ENCODE results near the gene TMEM87B. TPM values are rescaled to one million over a fixed set of nuclear protein-coding genes. Genes with fewer than 3 reads are reported as not detected.

TMEM87B gene
- total RNA-seq, 4 donors from 2014 or later: 12.5 to 25.4 (median 22.8) TPM

GRCh38 chr2:112140899-112141625 is 86.0 kb downstream of the TMEM87B start:
- Histone ChIP-seq H3K27ac (no peak overlapping the region), H3K27me3 (no peaks in the 10 kb centered on the region), H3K4me1 (peaks cover 0 to 19% (median 5%) of the 10 kb centered on the region in 3 donors), H3K9me3 (no peaks in the 10 kb centered on the region), H3K4me3 (no peak overlapping the region), H3K36me3 (no peaks in the 10 kb centered on the region)
- WGBS, 2 donors (ENCODE audit: low coverage in 1 of 2): 60% methylated on average over 3 of the region's 20 CpGs
- no peak for ATAC-seq
- TF ChIP-seq EP300 (IDR thresholded peaks at IDR 0.05) (no peak), POLR2A (IDR thresholded peaks at IDR 0.05) (no peak), CTCF (IDR thresholded peaks at IDR 0.05) (no peak), POLR2AphosphoS5 (IDR thresholded peaks at IDR 0.05) (no peak)

GRCh38 chr2:112141626-112142007 is 86.5 kb downstream of the TMEM87B start:
- no peaks in the 10 kb centered on the region for H3K27me3 ChIP-seq
- TF ChIP-seq POLR2AphosphoS5 (IDR thresholded peaks at IDR 0.05) (no peak), POLR2A (IDR thresholded peaks at IDR 0.05) (no peak), EP300 (IDR thresholded peaks at IDR 0.05) (no peak), CTCF (IDR thresholded peaks at IDR 0.05) (no peak)
- ATAC-seq: no peak
- WGBS, 2 donors (ENCODE audit: low coverage in 1 of 2): 74 to 87% methylated on average over 3 of the region's 7 CpGs
- no peaks in the 10 kb centered on the region for H3K9me3 ChIP-seq
- H3K36me3 ChIP-seq: no peaks in the 10 kb centered on the region
- H3K4me1 ChIP-seq: peaks cover 0 to 19% (median 5%) of the 10 kb centered on the region in 3 donors
- no peak overlapping the region for H3K4me3 ChIP-seq
- no peak overlapping the region for H3K27ac ChIP-seq

GRCh38 chr2:112142525-112143078 is 87.5 kb downstream of the TMEM87B start:
- Histone ChIP-seq H3K27ac (no peak overlapping the region), H3K4me1 (peaks cover 0 to 15% (median 5%) of the 10 kb centered on the region in 3 donors), H3K27me3 (no peaks in the 10 kb centered on the region), H3K36me3 (no peaks in the 10 kb centered on the region), H3K9me3 (no peaks in the 10 kb centered on the region), H3K4me3 (no peak overlapping the region)
- ATAC-seq: no peak
- 85 to 90% methylated on average over 6 to 7 of the region's 8 CpGs for WGBS, 2 donors (ENCODE audit: low coverage in 1 of 2)
- TF ChIP-seq CTCF (IDR thresholded peaks at IDR 0.05): no peak
- no peak for TF ChIP-seq EP300 (IDR thresholded peaks at IDR 0.05)
- no peak for TF ChIP-seq POLR2A (IDR thresholded peaks at IDR 0.05)

GRCh38 chr2:112143150-112143549 is 88.1 kb downstream of the TMEM87B start:
- 84 to 95% methylated on average over 2 to 4 of the region's 5 CpGs for WGBS, 2 donors (ENCODE audit: low coverage in 1 of 2)
- H3K27me3 ChIP-seq: no peaks in the 10 kb centered on the region
- H3K27ac ChIP-seq: no peak overlapping the region
- H3K9me3 ChIP-seq: no peaks in the 10 kb centered on the region
- no peak overlapping the region for H3K4me3 ChIP-seq
- no peaks in the 10 kb centered on the region for H3K36me3 ChIP-seq
- ATAC-seq: no peak
- H3K4me1 ChIP-seq: peaks cover 0 to 9% (median 0%) of the 10 kb centered on the region in 3 donors
- TF ChIP-seq CTCF (IDR thresholded peaks at IDR 0.05) (no peak), POLR2A (IDR thresholded peaks at IDR 0.05) (no peak), EP300 (IDR thresholded peaks at IDR 0.05) (no peak), POLR2AphosphoS5 (IDR thresholded peaks at IDR 0.05) (no peak)

- Histone ChIP-seq H3K27ac (no peak overlapping the region), H3K4me3 (no peak overlapping the region), H3K36me3 (no peaks in the 10 kb centered on the region), H3K9me3 (no peaks in the 10 kb centered on the region), H3K4me1 (peaks cover 0 to 4% (median 0%) of the 10 kb centered on the region in 3 donors), H3K27me3 (no peaks in the 10 kb centered on the region)
- no peak for TF ChIP-seq EP300 (IDR thresholded peaks at IDR 0.05)
- no peak for TF ChIP-seq POLR2AphosphoS5 (IDR thresholded peaks at IDR 0.05)
- ATAC-seq: no peak
- 83 to 89% methylated on average over 5 to 6 of the region's 6 CpGs for WGBS, 2 donors (ENCODE audit: low coverage in 1 of 2)
Measured at GRCh38 chr2:112144966-112145365, 89.9 kb downstream of the TMEM87B start.
